ENCODE measurements around the gene WWC2.

DNA sequence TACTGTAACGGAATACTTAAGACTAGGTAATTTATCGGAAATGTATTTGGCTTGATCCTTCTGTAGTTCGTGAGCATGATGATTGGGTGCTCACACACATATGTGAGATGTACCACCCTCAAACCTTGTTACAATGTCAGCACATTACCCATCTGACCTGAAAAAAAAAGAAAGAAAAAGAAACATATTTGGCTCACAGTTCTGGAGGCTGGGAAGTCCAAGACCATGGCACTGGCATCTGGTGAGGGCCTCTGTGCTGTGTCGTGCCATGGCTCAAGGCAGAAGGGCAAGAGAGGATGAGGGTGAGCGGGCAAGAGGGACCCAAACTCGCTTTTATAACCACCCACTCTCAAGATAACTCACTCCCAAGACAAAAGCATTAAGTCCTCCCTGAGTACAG, 230.2 kb downstream of the WWC2 start:
- TF ChIP-seq, protein P1, sequence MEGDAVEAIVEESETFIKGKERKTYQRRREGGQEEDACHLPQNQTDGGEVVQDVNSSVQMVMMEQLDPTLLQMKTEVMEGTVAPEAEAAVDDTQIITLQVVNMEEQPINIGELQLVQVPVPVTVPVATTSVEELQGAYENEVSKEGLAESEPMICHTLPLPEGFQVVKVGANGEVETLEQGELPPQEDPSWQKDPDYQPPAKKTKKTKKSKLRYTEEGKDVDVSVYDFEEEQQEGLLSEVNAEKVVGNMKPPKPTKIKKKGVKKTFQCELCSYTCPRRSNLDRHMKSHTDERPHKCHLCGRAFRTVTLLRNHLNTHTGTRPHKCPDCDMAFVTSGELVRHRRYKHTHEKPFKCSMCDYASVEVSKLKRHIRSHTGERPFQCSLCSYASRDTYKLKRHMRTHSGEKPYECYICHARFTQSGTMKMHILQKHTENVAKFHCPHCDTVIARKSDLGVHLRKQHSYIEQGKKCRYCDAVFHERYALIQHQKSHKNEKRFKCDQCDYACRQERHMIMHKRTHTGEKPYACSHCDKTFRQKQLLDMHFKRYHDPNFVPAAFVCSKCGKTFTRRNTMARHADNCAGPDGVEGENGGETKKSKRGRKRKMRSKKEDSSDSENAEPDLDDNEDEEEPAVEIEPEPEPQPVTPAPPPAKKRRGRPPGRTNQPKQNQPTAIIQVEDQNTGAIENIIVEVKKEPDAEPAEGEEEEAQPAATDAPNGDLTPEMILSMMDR (IDR thresholded peaks at IDR 0.05): no peak
- no peak for TF ChIP-seq POLR2AphosphoS5 (IDR thresholded peaks at IDR 0.05)
- no peak for TF ChIP-seq POLR2A (IDR thresholded peaks at IDR 0.05)
